DMS79 (cell line): ENCODE data around the gene XXYLT1.
A peak's percentile ranks its signal among the peaks of the same experiment; 100 is the strongest.

Experiments
- DNase-seq: peaks from one replicate; lab custom pipeline; 2025; lab: John Stamatoyannopoulos, UW

XXYLT1 gene

DNA sequence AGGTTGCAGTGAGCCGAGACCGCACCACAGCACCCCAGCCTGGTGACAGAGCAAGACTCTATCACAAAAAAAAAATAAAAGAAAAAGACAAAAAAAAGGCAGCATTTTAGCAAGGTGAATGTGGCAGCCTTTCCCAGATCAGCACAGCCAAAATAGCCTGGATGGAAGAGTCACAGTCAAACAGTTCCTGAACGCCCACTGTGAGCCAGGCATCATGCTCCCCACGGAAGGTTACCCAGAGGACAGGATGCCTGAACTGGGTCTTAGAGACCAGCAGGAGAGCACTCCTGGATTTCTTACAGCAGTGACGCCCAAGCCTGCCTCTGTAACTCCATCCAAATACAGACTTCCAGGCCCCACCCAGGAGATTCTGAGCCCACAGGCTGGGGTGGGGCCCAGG, 4.5 kb downstream of the XXYLT1 start:
- no peak for DNase-seq

DNA sequence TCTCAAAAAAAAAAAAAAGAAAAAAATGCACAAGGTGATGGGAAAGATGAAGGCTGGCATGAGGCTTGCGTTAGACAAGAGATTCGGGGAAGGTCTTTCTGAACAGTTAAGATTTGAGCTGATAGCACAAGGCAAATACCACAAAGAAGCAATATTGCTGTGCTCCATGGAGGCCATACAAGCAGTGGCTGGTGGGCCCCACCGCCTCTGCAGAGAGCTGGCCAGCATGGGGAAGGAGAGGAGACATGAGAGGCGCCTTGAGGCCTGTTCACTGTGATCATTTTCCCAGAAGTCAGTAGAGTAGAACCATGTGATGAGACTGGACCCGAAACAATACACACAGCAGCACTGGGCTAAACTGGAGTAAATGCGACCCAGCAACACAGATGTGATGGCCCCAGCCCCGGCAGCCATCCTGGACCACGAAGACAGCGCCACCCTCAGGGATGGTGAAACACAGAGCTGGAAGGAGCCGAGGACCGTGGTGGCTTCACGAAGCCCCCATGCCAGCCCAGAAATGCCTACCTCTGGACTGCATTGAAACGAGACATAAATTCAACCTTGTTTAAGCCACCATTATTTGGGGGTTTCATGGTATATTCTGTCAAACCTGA, 5.5 kb downstream of the XXYLT1 start:
- DNase-seq, result no peak

DNA sequence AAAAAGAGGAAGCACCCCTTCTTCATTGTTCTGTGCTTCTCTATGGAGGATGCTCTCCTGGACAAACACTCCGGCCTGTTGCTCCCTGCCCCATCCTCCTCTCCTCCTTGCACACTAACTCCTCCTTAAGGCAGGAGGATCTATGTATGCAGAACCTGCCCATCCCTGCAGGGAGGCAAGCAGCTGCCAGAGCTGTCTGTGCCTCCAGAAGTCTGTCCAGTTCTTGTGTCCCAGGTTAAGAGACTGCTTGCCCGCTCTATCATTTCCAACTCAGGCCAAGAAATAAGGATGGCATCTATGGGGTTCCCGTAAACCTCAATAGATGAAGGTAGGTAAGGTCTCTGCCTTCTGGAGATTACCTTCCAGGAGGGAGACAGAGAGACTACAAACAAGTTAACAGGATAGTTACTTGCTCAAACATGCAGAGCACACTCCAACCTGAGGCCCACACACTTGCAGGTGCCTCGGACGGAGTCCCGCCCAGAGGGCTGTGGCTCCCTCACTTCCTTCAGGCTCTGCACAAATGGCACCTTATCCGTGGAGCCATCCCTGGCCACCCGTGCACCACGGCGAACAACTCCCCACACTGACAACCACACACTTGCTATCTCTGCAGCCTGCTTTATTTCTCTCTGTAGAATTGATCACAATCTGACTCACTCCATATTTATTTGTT, 6.9 kb downstream of the XXYLT1 start:
- no peak for DNase-seq

DNA sequence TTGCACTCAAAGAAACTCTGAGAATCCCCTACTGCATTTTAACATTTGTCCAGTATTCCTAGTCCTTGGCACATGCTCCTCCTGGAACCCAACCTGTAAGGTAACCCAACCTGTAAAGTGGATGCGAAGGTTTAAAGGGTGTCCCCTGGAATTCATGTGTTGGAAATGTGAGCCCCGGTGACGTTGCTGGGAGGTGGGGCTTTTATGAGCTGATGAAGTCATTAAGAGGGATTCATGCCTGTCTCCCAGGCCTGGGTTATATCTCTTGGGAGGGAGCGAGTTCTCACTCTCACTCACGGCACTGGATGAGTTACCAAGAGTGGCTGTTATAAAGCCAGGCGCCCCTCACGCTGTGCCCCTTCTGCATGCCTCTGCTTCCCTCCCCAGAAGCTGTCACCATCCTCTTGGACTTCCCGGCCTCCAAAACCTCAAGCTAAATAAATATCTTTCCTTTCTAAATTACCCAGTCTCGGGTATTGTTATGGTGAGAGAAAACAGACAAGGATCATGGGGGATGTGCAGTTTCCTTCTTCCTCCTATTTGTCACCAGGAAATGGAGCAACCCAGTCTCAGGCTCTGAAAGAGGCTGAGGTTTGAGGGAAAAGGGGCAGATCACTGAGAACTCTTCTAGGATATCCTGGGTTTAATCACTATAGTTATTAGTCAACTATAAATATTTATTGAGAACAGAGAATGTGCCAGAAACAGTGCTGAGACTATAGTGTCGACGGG, 7.6 kb downstream of the XXYLT1 start:
- DNase-seq, result no peak

DNA sequence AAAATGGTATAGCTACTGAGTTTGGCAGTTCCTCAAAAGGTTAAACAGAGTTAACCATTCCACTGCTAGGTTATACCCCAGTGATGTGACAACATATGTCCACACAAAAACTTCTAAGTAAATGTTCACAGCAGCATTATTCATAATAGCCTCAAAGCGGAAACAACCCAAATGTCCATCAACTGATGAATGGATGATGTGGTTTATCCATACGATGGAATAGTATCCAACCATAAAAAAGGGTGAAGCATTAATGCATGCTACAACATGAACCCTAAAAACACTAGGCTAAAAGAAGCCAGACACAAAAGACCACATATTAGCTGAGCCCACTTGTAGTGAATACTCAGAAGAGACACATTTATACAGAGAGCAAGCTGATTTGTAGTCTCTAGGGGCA, 9.0 kb downstream of the XXYLT1 start:
- no peak for DNase-seq

DNA sequence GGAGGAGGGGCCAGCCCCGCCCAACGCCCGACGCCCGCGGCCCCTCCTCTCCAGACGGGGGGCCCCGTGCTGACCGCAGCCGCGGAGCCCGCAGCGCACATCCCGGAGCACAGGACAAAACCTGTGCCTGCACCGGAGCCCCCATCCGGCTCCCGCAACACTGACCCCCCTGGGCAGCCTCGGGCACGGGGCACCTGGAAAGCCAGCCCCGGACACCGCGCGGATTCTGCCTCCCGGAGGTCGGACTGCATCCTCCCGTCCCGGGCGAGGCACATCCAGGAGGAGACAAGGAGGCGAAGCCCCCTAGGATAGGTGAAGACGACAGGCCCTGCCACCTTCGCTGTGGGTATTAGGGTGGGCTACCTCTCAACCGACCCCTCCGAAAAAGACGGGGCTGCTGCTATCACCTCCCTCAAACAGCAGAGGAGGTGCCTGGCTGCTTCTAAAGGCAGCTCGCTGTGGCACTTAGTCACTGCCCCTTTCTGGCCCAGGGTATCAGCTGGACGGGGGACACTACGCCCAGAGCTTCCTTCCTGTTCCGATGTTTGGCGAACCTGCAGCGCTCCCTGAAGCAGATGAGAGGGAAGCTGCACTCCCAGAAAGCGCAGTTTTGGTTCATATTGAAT, 10.6 kb downstream of the XXYLT1 start:
- peak; percentile 72 for DNase-seq

DNA sequence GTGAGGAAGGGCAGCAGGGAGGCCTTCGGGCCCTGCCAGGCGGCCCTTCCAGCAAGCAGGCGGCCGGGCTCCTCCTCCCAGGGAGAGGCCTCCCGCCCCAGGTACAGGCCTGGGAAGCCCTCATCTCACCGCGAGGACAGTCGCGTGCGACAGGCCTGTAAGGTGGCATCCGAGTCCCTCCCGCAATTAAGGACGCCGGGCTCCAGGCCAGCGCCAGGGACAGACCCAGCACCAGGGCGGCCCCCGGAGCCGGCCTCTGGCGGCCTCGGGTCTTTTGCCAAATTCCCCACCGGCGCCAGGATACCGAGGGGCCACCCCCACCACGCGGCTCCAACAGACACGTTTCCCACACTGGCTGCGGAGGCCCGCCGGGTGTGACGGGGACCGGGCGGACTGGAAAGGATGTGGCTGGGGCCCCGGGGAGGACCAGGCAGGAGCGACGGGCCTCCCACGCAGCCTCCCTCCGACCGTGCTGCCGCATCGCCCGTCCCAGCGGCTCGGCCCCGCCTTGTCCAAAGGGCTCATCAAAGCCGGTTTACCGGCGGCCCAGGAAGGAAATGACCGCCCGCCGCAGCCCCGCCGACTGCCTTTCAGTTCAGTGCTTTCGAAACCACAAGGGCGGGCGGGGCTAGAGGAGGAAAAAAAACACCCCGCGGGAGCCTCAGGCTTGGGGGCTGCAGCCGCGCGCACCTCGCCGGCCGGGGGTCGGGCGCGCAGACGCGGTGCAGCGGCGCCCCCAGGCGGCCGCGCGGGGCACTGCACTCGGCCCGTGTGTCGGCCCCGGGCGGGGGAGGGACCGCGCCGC, 11.3 kb downstream of the XXYLT1 start:
- peak; percentile 94 for DNase-seq

DNA sequence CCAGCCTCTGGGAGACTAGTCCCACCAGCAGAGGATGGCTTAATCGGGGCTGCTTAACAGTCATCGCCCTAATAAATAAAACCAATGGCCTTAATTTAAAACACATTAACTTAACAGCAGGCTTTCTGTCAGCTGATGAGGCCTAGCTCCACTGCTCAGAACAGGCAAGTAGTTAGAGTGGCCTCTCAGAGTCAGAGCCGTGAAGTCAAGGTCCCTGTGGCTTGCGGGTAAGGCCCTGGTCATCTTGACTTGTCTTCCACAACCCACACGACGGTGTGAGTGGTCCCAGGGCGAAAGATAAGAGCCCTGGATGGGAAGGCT, 11.8 kb downstream of the XXYLT1 start:
- peak; percentile 88 for DNase-seq

DNA sequence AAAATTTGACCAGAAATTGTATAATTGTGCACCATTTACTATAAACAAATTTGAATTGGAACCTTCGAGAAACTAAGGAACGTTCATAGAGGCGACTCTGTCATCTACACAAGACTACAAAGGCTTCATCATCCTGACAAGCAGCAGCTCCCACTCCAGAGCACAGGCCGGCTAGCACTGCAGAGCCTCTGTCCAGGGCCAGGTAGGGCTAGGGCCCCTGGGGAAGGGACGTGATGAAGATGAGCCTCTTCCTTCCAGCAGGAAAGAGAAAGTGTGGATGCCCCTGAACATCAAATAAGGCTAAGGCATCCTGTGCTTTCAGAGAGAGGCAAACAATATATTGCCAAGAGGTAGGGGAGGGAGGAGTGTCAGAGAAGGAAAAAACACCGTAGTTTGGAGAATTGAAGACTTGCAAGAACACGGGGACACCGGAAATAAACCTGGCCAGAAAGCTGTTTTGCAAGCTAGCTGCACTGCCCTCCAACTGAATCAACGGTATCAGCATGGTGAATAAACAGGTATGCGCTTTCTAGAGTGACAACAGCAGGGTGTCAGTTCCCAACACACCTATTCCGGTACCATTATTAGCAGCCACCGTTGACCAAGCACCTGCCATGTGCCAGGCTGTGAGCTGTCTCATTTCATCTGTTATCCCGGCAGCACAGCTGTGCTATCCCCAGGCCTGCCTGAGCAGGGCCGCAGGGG, 12.4 kb downstream of the XXYLT1 start:
- DNase-seq, result peak; percentile 70

DNA sequence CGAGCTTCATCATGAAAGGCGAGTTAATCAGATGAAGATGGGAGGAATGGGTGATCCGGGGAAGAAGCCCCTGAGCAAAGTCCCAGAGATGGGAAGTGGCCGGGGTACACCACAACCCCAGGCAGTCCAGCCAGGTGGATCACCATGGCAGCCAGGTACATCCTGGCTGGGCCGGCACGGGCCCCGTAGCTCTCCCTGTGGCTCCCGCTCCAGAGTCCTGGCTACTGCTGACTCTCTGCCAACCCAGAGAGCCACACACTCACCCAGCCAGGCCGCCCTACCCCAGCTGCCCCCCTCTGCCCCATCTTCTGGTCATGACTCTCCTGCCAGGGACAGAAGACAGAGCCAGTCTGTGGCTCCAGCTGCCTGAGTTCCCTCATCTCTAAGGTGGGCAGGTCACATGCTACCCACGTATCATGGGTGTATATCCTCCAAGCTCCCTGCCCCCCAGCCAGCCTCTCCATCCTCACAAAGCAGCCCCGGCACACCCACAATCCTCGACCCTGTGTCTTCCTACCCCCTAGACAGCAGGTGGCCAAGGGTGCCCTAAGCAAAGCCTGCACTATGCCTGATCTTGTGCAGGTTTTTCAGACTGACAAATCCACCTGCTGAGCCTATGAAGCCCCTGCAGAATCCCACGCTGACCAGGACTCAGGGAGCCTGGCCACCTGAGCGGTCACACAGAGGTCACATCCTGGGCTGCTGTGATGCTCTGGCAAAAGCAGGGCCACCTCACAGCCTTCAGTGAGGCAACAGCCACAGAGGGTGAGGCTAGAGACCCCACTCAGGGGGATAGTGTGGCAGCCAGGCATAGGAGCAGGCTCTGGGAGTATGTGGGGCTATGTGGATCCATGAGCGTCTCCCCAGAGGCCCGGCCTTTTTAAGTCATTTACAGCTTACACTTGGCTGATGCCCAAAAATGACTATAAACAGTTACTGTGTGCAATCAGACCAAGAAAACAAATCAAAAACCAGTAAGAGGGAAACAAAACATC, 13.2 kb downstream of the XXYLT1 start:
- DNase-seq, result no peak

DNA sequence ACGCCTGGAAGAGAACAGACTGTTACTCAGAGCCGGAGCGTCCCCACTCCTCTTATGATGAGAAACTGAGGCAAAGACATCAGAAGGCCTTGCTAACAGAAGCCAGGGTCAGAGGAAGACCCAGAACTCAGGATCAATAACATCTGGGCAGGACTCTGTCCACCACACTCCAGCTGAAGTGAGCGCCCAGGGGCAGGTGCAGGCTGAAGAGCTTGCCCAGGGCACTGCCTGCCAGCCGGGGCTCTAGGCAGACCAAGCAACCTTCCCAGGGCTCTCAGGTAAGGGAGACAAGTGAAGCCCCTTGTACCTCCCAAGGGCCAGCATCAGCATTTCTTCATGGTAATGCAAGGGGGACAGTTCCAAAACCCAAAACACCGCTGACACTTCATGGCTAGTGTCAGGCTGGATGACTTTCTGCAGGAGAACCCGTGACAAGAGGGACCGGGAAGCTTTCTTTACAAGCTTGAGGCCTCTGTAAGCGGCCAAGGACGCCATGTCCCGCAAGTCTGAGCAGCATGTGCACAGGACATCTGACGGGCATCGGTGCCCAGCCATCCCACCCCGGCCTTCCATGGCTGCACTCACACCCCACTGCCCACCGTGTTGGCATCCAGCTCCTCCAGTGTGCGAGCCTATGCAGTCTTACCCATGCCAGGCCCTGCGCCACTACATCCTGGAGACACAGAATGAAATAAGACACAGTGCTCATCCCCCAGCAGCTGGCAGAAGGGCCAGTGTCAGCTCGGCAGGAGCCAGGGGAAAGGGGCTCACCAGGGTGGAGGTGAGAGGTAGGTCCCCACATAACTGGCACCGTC, 14.1 kb downstream of the XXYLT1 start:
- DNase-seq, result no peak

DNA sequence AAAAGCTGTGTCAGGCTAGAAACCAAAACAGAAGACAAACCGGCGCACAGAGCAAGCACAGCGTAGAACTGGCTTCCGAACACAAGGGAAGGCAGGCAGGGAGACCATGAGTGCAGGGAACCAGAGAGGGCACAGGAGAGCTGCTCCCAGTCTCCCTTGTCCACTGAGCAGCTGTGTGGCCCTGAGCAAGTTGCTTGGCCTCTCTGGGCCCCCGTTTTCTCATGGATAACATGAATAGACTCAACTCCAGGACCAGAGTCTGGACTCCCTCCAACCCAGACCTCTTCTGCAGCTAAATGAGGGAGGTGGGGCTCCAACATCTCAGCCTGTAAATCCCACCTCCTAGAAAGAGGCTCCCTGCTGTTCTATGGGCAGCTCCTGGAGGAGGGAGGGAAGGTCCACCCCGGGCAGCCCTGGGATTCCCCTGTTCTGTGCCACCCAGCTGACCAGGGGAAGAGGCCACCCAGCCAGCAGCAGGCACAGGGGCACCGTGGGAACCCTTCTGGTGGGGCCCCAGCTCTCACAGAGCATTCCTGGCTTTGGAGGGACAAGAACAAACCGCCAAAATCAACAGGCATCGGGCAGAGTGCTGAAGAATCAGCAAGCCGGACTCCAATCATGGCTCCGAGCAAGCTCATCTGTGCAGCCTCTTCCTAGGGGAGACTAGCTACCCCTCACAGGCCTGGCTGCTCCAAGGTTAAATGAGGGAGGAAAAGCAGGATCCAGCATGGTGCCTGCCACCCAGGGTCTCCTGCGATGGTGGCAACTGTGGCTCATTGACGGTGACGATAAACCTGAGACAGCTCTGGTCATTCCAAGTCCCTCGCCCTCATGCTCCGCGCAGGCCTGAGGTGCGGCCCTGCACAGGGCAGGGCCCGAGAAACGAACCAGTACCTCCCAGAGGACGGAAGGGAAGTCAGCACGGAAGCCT, 15.1 kb downstream of the XXYLT1 start:
- DNase-seq, result no peak

DNA sequence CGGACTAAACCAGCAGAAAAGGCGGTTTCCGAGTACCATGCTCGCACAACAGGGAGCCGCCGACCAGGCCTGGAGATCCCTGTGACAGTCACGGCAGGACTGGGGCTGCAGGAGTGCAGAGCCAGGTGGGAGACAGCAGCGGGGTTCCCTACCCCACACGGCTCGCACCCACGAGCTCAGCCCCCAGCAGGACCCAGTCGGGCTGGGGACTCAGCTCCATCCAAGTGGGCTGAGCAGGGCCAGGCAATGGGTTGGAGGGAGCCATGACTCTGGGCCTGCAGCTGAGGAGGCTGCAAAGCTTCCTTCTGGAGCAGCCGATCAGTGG, 15.8 kb downstream of the XXYLT1 start:
- DNase-seq, result no peak

DNA sequence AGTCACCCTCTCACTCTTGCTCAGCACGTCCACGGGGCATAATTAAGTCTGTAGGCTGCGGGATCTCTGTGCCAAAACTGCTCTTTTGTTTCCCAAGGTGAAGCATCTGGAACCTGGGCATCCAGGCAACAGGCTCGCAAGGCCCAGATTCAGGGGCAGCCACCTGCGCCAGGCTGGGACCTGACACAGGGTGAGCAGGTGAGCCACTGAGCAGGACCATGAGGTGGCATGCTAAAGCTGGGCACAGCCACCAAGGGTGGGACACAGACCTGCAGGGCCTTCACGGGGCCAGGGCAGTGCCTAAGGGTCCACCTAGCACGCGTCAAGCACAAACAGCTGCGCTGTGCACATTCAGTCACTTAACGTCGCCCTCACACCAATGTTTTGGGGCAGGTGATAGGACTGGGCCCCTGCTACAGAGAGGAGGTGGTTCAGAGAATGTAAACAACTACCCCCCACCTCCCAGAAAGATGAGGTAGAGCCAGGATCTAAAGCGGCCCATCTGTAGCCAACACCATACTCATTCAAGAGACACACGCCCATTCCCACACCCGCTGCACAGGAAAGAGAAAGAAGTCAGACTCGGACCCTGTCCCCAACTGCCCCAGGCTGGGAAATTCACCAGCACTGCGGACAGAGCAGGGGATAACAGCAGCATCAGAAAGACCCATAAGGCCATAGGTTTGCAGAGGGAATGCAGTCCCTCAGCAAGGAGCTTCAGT, 16.3 kb downstream of the XXYLT1 start:
- DNase-seq, result no peak

DNA sequence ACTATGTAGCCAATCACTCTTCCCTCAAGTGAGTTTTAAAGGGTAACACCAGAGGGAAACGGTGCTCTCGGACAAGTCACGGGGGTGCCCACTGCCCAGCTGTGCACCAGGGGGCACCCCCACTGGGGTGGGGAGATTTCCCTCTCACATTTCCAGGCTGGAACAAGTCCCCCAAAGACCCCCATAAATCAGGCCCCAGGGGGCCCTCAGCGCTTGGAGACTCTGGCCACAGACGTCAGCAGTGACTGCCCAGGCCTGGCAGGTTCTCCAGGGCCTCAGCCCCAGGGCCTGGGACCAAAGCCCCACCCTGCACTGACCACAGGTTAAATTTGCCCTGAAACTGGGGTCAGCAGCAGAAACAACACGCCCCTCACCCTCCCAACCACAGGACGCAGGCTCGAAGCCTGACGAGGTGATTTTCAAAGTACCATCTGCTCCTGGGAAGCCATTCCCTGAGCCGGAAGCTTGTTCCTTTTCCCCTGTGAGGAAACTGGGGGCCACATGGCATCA, 17.0 kb downstream of the XXYLT1 start:
- no peak for DNase-seq

DNA sequence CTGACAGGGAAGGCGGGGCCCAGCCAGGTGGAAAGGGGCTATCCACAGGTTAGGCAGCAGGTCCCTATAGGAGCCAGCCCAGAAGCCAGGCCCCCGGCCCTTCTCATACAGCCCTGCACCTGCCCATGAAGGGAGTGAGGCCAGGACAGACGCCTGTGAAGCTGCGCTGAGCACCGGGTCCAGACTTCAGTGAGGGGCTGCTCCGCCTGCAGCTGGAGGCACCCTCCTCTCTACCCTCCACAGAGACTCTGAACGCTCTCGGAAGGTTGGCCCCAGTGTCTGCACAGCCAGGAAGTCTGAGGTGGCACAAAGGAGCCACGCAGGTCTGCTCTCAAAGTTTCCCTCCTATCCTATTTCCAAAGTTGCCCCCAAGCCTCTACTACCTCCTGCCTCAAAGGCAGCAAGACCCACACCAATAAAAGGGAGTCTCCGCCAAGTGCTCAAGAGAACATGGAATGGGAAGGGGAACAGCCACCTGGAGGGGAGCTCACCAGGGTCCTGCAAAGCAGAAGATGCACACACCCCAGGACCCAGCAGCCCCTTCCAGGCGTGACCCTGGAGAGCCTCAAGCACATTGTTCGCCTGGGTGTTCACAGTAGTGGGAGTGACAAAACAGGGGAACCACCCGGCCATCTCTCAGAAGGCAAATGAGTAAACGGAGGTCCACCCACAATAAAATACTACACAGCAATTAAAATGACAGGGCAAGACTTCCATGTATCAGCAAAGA, 19.5 kb downstream of the XXYLT1 start:
- no peak for DNase-seq
